ENCODE results near the gene GK.

GRCh38 chrX:30655991-30656390, 2.8 kb downstream of the GK start:
- no peak for TF ChIP-seq CTCF (IDR thresholded peaks at IDR 0.05)
- TF ChIP-seq POLR2AphosphoS5 (IDR thresholded peaks at IDR 0.05): no peak

Data from esophagus muscularis mucosa (tissue), 3 donors.